ENCODE results near the gene OR9A4. TPM values are rescaled to one million over a fixed set of nuclear protein-coding genes. Genes with fewer than 3 reads are reported as not detected.
"Not testable (repeated sequence)": the region's sequence is repeated elsewhere in the genome, so short reads cannot be mapped to it uniquely, and the experiment has no call there.

The OR9A4 gene
- polyA plus RNA-seq (ENCODE audit: insufficient read length in 4 of 4), result not detected

DNA sequence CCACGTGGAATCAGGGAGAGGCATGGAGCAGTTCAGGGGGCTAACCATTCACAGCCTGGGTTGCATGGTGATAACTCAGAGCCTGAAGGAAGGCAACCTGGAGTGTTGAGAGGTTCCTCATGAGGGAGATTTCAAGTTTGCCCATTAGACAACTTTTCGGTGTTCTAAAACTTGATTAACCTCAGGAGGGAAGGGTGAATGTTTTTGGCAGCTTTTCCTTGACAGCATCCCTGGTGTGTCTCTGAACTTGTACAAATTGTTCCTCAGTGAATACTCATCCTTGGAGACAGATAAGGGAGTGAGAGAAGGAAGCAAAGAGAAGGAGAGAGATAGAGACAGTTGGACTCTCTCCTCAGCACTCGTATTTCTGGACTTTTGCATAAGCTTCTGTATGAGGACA is at the start of gene OR9A4:
TSS of gene OR9A4 (plus strand) at position 301 of the 400 bp plus-strand sequence. CDS start 2,477 bp downstream, outside the sequence.
- no peak for DNase-seq (ENCODE audit: low read depth in 4 of 4, low spot score in 3 of 4)

DNA sequence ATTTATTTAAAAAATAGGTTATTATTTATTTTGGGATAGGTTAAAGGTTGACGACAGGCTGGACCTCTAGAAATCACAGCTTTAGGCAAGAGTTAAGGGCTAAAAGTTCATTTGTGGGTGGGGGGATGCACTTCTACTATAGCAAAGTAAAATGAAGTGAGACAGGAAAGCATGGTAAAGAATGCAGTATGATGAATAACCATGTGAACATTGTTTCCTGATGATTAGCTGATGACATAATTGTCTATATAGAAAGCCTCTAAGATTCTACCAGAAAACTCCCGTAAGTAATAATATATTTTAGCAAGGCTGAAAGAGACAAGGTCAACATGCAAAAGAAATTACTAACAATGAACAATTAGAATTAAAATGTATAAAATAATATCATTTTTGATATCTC is 49.2 kb upstream of the OR9A4 start:
- no peak for DNase-seq (ENCODE audit: low read depth in 4 of 4, low spot score in 3 of 4)

GRCh38 chr7:141872931-141873330 is 43.3 kb upstream of the OR9A4 start:
- no peak for DNase-seq (ENCODE audit: low read depth in 4 of 4, low spot score in 3 of 4)

DNA sequence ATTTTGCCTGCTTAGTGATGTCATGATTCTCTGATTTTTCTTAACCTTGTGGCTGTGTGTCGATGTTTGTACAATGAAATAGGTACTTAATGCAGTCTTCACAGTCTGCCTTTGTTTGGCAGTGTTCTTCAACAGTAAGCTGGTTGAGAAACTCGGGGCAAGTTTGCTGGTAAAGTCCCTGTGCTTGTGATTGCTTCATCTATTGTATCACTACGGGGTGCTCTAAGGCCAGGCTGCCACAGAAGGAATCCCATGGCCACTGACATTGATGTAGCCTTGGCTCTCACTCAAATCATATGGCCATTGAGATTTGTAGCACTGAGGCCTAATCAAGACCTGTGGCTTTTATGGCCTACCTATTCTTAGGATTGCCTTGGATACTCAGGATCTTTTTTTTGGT is 41.4 kb upstream of the OR9A4 start:
- DNase-seq (ENCODE audit: low read depth in 4 of 4, low spot score in 3 of 4), result no peak

GRCh38 chr7:141875453-141875852 is 40.7 kb upstream of the OR9A4 start:
- DNase-seq (ENCODE audit: low read depth in 4 of 4, low spot score in 3 of 4), result no peak

- no peak for DNase-seq (ENCODE audit: low read depth in 4 of 4, low spot score in 3 of 4)
Observed at GRCh38 chr7:141876371-141876770, 39.8 kb upstream of the OR9A4 start.

- no peak for DNase-seq (ENCODE audit: low read depth in 4 of 4, low spot score in 3 of 4)
Observed at GRCh38 chr7:141877365-141877764, 38.8 kb upstream of the OR9A4 start.

- DNase-seq (ENCODE audit: low read depth in 4 of 4, low spot score in 3 of 4), result no peak
Observed at GRCh38 chr7:141880960-141881359, 35.2 kb upstream of the OR9A4 start.

- no peak for DNase-seq (ENCODE audit: low read depth in 4 of 4, low spot score in 3 of 4)
Observed at GRCh38 chr7:141884539-141885225, 31.5 kb upstream of the OR9A4 start.

DNA sequence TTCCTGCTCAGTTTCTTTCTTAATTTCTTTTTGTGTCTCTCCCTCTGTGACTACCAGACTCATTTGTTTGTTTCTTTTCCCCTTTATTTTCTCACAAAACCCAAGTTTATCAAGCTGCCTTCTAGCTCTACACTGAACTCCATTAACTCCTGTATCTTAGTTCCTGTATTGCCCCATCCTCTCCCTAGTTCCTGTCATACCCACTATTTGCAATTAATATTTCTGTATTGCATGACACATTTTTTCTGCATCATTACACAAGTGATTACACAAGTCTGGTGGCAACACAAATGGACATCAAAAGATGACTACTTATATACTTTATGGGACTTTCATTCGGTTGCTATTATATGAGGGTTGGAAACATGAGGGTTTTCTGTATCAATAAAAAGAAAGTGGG is 26.9 kb upstream of the OR9A4 start:
- DNase-seq (ENCODE audit: low read depth in 4 of 4, low spot score in 3 of 4), result no peak

DNA sequence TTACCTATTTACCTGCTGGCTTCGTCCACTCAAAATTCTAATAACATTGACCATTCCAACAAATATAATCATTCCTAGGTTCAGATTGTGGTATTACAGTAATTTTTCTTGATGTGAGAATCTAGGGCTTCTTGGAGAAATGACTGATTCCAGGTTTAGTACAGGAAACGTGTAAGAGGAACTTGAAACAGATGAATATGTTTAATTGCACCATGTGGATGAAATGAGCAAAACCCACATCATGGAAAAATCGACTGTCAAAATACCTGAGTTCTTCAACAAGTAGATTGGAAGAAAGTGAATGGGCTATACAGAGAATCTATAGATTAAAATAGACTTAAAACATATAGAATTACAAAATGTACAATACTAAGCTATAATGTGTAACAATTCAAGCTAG is 24.9 kb upstream of the OR9A4 start:
- no peak for DNase-seq (ENCODE audit: low read depth in 4 of 4, low spot score in 3 of 4)

DNA sequence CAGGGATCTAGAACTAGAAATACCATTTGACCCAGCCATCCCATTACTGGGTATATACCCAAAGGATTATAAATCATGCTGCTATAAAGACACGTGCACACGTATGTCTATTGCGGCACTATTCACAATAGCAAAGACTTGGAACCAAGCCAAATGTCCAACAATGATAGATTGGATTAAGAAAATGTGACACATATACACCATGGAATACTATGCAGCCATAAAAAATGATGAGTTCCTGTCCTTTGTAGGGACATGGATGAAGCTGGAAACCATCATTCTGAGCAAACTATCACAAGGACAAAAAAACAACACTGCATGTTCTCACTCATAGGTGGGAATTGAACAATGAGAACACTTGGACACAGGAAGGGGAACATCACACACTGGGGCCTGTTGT is 16.8 kb upstream of the OR9A4 start:
- DNase-seq (ENCODE audit: low read depth in 4 of 4, low spot score in 3 of 4), result not testable (repeated sequence)

- DNase-seq (ENCODE audit: low read depth in 4 of 4, low spot score in 3 of 4), result no peak
Observed at GRCh38 chr7:141906285-141906684, 9.9 kb upstream of the OR9A4 start.

- no peak for DNase-seq (ENCODE audit: low read depth in 4 of 4, low spot score in 3 of 4)
Observed at GRCh38 chr7:141911391-141911790, 4.8 kb upstream of the OR9A4 start.

- no peak for DNase-seq (ENCODE audit: low read depth in 4 of 4, low spot score in 3 of 4)
Observed at GRCh38 chr7:141915565-141915964, 634 bp upstream of the OR9A4 start.

DNA sequence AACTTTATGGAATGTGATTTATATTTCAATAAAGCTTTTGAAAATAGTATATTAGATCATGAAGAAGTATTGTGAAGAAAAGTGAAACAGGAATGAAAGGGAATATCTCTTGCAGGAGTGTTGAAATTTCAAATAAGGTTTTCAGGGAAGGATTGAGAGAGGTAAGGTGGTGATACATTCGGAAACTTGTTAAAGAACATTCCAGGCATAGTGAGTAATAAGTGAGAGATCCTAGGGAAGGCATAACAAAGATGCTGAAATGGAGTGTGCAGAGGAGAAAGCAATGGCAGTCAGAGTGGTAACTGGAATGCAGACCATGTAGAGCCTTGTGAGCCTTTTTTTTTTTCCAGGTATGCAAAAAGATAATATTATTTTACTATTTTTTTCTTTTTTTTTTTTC is 4.1 kb downstream of the OR9A4 start:
- no peak for DNase-seq (ENCODE audit: low read depth in 4 of 4, low spot score in 3 of 4)

- DNase-seq (ENCODE audit: low read depth in 4 of 4, low spot score in 3 of 4), result no peak
Observed at GRCh38 chr7:141928146-141928844, 12.1 kb downstream of the OR9A4 start.

DNA sequence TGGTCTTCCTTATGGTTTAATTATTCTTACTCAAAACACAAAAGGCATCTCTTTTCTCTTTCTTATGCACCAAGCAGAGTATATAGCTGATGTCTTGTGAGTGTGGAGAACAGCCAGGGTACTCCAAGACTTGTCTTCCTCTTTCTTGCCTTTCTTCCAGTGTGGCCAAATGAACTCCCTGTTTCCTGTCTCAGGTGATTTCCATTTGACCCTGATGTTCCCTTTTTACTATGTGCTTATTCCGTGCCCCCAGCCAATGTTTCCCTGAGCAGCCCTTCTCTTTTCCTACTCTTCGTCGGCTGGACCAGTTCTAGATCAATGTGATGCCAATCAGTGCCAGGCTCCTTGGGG is 12.6 kb downstream of the OR9A4 start:
- no peak for DNase-seq (ENCODE audit: low read depth in 4 of 4, low spot score in 3 of 4)

DNA sequence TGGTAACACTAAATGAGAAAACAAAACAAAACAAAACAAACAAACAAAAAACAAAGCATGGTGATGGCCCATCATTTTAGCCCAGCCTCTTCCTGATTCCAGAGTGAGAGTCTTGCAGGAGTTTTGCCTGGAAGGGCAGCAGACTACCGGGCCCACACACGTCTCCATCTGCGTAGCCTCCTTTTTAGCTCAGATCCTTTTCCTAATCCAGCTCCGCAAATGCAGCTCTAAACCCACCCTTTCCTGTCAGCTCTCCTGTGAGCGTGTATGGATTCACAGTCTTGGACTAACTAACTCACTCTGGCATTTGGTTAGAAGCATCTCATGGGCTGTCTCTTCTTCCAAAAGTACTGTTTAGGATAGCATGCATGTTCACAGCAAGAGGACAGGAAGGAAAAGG is 14.0 kb downstream of the OR9A4 start:
- DNase-seq (ENCODE audit: low read depth in 4 of 4, low spot score in 3 of 4), result no peak

GRCh38 chr7:141941075-141941474 is 24.9 kb downstream of the OR9A4 start:
- DNase-seq (ENCODE audit: low read depth in 4 of 4, low spot score in 3 of 4), result no peak

DNA sequence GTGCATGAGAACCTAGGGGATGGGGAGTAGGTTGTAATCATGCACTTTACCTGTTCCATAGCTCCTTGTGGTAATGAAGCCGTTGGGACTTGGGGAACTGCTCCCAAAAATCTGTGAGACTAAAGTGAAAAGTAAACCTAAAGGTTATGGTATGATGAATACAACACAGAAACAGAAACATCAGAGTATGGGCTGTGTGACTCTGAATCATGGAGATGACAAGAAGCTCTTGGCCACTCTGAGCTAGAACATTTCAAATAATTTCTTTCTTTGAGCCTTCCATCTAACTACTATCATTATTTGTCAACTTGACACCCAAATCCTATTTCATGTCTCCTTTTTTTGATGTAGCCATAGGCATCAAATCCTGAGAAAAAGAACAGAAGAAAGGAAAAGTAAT is 27.6 kb downstream of the OR9A4 start:
- no peak for DNase-seq (ENCODE audit: low read depth in 4 of 4, low spot score in 3 of 4)

- DNase-seq (ENCODE audit: low read depth in 4 of 4, low spot score in 3 of 4), result no peak
Observed at GRCh38 chr7:141944811-141945210, 28.6 kb downstream of the OR9A4 start.
